Measurements from ENCODE around the gene DGCR6.
"Not testable (repeated sequence)": the region's sequence is repeated elsewhere in the genome, so short reads cannot be mapped to it uniquely, and the experiment has no call there.

Gene DGCR6

DNA sequence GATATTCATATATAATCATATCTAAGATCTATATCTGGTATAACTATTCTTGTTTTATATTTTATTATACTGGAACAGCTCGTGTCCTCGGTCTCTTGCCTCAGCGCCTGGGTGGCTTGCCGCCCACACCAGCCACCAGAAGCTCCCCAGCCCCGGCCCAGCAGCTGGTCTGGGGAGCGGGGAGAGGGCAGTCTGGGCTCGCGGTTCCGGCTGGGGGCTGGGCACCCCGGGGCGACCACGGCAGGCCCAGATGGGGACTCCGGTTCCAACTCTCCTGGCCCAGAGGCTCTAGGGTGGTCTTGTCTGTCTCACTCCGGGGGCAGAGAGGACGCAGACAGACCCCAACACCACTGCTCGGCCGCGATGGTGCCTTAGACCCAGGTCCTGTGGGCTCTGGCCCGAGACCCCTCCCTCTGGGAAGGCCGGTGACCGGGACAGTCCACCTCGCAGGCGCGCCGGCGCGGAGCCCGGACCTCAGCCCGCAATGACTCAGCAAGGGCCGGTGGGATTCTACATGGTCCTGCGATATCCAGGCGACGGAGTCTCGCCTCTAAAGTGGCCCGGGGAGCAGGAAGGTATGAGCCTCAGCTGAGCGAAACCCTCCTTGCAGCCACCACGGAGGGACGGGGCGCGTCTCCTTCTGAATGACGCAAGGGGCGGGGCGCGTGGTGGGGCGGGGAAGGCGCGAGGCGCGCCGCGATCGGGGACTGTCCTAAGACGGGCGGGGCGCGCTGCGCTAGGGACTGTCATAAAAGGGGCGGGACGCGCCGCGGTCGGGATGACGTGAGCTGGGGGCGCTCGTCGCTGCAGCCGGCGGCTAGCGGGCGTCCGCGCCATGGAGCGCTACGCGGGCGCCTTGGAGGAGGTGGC lies at the start of gene DGCR6:
TSS of gene DGCR6 (plus strand) at position 781 of the 870 bp plus-strand sequence. CDS start at position 836, 55 bp downstream.
- no peak for DNase-seq

DNA sequence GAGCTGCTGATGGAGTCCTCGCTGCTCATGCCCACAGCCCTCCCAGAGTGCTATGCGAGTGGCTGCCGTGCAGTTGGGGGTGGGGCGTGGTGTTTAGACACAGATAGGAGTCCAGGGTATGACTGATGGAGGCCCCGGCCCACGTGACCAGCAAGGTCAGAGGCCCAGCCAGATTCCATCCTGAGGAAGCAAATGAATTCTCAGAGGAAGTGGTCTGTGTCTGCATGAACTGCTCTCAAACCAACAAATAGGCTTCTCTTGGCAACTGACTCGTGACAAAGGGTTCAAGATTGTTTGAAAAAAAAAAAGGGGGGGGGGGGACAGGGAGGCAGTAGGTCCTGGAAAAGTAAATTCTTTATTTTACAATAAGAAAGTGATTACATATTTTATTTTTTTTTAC lies 46.8 kb upstream of the DGCR6 start:
- DNase-seq, result not testable (repeated sequence)

DNA sequence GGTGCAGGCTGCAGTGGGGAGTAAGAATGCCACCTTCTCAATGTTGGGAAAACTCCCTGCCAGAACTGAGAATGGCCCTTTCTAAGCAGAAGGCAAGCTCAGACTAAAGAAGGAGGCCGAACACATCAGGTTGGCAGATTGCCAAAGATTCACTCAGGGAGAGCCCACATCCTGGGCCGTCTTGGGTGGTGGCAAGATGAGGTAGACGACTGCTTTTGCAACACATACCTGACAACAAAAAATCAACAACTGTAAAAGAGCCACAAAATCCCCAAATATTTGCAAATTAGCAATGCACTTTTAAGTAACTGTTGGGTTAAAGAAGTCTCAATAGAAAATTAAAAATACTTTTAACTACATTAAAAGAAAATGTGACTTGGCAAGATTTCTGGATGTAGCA lies 24.9 kb upstream of the DGCR6 start:
- DNase-seq, result peak; percentile 4 to 11

DNA sequence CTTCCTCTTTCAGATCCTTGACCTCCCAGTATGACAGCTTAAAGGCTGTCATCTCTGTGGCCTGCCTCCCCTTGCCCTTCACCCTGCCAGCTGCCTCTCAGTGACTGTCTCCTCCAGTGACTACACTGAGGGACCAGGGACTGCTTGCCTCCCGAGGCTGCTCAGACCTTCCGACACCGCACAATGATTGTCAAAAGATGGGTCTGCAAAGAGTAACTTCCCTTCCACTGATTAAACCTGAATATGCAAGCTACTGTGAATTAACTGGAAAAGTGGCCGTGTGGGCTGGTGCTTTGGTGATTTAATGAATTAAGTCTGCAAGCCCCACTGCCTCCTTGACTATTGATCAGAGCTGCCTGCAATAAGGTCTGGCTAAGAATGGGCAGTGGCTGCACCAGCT lies 21.7 kb upstream of the DGCR6 start:
- DNase-seq, result not testable (repeated sequence)

DNA sequence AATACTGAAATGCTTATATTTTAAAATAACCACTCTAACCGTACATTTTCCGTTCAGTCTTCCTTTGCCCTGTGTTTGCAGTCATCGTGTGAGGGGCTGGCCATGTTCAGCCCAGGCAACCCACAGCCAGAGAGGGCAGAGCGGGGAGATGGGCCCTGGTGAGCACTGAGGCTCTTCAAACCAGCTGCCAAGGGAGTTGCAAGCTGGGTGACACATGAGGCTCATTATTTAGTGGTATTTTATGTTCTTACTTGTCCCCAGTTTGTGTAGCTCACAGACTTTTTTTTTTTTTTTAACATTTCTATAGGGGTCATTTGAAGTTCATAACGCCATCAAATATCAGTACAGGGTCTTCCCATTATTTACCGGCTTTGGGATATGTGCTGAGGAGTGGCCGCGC lies 18.0 kb upstream of the DGCR6 start:
- no peak for DNase-seq

GRCh38 chr22:18890510-18891192 lies 15.5 kb upstream of the DGCR6 start:
- DNase-seq, result not testable (repeated sequence)

DNA sequence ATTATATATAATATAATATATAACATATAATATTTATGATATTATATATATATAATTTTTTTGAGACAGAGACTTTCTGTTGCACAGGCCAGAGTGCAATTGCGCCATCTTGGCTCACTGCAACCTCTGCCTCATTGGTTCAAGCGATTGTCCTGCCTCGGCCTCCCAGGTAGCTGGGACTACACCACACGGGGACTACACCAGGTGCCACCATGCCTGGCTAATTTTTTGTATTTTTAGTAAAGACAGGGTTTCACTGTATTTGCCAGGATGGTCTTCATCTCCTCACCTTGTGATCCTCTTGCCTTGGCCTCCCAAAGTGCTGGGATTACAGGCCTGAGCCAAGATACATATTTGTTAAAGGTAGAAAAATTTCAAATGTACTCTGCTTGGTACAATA lies 12.3 kb upstream of the DGCR6 start:
- DNase-seq, result not testable (repeated sequence)

GRCh38 chr22:18896037-18896657 lies 10.0 kb upstream of the DGCR6 start:
- DNase-seq, result not testable (repeated sequence)

DNA sequence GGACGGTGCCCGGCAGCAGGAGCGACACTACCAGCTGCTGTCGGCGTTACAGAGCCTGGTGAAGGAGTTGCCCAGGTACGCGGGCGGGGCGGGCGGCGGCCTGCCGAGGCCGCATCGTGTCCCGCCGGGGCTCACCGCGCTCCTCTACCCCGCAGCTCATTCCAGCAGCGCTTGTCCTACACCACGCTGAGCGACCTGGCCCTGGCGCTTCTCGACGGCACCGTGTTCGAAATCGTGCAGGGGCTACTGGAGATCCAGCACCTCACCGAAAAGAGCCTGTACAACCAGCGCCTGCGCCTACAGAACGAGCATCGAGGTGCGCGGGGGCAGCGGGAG lies 258 bp downstream of the DGCR6 start:
- DNase-seq, result not testable (repeated sequence)

GRCh38 chr22:18906896-18907295 lies 776 bp downstream of the DGCR6 start:
- no peak for DNase-seq

DNA sequence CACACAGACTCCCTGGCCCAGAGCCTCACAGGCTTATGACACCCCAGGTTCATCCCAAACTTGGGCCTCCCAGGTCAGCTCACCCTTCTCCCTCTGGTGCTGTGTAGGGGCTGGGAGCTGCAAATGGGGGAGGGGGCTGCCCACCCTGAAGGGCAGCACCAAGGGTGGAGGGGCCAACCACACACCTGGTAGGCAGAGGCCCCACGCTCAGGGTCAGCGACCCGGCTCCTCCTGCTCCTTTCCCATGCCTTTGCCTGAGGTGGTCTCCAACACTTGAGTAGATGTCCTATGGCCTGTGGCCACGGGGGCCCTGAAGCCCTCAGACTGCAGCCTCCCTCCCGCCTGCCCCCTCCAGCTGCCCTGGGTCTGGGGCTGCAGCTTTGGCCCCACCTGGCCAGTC lies 3.4 kb downstream of the DGCR6 start:
- no peak for DNase-seq

GRCh38 chr22:18911535-18911934 lies 5.4 kb downstream of the DGCR6 start:
- not testable (repeated sequence) for DNase-seq

DNA sequence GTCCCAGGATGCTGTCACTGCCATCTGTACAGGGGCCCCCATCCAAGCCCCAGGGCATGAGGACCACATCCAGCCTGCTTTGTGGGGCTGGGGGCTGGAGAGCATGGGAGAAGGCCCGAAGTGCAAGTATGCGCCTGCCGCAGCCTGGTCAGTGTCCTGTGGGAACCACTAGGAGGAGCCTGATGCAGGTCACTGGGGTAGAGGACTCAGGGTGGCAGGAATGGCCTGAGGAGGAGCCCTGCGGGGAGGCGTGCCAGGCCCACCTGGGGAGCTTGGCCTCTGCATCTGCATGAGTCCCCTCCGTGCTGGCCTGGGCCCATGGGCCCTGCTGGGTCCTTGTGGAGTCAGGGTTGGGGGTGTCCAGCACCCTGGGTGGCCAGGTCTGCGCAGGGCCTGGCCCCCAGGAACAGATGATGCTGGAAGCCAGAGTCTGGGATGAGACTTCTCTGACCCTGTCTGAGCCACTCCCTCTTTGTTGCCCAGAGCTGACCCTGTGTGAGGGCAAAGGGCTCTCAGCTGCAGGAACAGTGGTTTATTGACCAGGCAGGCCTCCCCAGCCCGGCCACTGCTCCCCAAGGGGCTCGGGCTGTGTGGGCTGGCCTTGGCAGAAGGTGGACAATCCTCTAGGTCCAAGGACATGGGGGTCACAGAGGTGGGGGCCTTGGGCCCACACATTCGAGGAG lies 6.3 kb downstream of the DGCR6 start:
- not testable (repeated sequence) for DNase-seq

GRCh38 chr22:18914558-18914957 lies 8.4 kb downstream of the DGCR6 start:
- not testable (repeated sequence) for DNase-seq

DNA sequence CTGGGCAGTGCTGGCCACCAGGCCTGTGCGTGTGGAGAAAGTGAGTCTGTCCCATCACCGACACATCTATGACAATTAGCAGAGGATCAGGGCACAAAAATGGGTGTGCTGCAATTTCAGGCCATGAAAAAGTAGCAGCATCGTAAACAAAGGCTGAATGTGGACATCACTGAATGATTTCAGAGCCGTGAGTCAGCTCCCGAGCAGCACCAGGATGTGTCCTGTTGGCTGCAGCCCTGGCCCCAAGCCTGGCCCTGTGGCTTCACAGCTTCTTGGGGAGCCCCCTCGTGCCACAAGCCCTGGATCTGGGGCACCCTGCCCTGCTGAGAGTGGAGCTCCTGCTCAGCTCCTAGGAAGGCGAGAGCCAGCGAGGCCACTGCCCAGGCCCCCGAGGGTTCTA lies 9.4 kb downstream of the DGCR6 start:
- DNase-seq, result not testable (repeated sequence)

DNA sequence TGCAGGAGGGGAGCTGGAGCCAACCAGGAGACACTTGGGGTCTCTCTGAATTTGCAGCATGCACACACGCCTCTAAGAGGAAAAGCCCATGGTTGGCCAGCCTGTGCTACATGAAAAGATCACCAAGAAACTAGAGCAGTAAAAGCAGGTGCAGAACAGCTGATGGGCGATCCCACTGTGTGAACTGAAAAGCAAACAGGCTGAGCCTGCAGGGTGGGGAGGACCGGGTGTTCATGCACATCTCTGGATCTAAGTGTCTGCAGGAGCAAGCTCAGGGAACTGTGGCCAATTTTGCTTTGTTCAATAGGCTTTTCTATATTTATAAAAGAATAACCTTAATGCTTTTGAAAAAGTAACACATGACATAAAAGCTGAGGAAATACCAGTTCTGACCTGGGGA lies 11.7 kb downstream of the DGCR6 start:
- DNase-seq, result not testable (repeated sequence)

DNA sequence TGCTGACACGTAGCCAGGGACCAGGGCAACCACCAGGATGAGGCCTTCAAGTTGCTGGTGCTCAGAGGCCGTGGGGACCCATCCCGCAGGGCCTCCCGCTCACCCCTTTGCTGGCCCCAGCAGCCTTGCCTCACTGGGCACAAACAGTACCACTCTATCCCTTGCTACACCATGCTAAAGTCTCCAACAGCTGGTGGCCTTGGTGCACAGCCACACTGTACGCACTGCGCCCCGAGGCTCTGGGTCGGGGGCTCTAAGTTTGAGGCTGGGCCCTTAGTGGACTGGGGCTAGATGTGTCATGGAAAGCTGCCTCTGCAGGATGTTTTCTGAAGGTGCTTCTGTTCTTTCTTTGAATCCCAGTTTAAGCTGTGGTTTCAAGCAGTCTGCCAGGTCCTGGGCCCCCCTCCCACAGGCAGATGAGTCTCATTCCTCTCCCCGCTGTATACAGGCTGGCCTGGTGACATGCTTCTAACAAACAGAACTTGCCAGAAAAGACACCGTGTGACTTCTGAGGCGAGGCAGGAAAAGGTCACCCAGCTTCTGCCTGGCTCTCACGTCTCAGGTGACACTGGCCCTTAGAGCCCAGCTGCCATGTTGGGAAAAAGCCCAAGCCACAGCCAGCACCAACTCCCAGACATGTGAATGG lies 14.3 kb downstream of the DGCR6 start:
- not testable (repeated sequence) for DNase-seq

DNA sequence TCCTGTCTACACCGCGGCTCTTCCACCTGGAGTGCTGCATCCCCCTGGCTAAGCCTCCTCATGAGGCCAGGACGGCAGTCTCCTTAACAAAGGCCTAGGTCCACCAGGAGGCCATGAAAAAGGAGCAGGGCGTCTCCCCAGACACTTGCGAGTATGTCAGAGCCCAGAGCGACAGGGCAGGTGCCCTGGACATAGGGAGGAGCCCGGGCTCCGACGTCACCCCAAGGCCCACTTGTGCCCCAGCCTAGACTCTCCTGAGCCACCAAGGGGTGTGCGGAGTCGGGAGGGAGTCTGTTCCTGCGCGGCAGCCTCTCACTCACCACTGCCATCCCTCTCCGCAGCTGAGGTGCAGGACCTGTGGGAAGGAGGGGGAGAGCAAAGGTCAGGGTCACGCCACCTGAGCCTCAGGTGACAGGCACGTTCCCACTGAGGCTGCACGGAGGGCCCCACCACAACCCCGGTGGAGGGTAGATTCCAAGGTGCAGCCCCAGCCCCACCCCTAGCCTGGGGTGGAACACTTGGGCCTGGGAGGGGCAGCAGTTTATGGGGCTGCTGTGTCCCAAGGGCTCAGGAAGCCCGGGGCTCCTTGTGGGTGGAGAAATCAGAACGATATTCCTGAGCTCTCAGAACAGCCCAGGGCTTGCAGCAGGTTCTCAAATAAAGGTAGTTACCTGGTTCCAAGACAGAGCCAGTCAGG lies 19.4 kb downstream of the DGCR6 start:
- DNase-seq, result no peak

- no peak for DNase-seq
Observed at GRCh38 chr22:18927020-18927419, 20.9 kb downstream of the DGCR6 start.

GRCh38 chr22:18927573-18927972 lies 21.5 kb downstream of the DGCR6 start:
- no peak for DNase-seq

DNA sequence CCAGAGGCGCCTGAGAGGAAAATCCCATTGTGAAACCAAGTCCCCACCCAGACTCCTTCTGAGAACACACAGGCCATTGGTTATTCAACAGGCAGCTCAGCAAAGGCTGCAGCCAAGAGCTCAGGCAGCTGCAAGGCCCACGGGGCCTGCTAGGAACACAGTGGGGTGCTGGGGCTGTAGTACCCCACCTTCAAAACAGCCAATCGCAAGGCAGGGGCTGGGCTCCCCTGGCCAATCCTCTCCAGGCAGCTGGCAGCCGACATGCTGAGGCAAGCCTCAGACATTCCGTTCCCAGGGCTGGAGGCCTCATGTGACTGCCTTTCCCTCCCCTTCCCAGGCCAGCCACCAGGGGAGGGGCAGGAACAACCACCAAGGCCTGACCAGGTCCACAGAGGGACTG lies 23.3 kb downstream of the DGCR6 start:
- no peak for DNase-seq
